Effector CD4-positive, alpha-beta T cell (primary cell): Measurements from ENCODE around the gene GAS2L1.

ENCODE experiments used
- DNase-seq: peaks from one replicate; pipeline ENCODE4 v3.0.0-alpha.2; 2020

The GAS2L1 gene

DNA sequence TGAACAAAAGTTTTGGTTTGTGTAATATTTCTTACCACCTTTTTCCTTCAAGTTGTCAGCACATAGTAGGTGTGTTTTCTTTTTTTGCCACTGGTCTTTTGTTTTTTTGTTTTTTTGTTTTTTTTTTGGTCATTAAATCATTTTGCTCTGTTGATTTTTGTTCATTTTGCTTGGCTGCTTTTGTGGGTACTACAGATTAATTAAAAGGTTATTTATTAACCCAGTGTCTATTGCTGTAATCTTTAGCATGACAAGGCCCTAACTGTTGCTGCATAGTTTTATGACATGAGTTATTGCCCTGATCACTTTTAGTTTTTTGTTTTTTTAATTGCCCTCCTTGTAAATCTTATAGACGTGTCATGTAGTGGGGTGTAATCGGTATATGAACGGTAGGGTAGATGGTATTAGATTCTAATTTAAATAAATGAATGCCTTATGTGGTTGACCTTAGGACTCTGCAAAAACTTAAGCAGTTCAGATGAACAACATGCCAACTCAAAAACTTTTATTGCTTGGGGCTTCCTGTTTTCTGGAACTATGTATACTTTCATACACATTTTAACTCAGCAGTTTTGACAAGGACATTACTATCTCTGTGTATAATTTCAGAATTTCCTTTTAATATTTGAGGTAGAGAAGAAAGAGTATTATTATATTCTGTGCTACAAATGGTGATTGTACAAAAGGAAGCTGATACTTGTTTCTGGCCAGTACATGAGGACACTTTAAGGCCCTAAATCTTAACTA, 30.5 kb upstream of the GAS2L1 start:
- no peak for DNase-seq

- DNase-seq, result no peak
These were observed 28.5 kb upstream of the GAS2L1 start for GRCh38 chr22:29277927-29278326.

DNA sequence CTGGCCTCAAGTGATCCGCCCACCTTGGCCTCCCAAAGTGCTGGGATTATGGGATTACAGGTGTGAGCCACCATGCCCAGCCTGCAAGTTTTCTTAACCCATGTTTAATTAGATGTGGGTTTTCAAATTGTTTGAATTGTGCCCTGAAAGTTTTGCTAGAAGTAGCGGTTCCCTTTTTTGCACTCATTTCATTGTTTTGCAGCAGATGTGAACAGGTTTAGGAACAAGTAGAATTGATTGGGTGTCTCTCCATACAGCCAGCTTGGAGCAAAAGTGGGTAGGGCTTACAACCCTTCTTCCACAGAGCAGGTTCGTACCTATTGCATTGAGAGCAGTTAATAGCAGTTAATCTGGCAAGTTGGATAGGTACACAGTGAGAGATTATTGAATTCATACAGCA, 22.3 kb upstream of the GAS2L1 start:
- no peak for DNase-seq

GRCh38 chr22:29288837-29289236, 17.6 kb upstream of the GAS2L1 start:
- DNase-seq, result no peak

GRCh38 chr22:29290061-29290460, 16.4 kb upstream of the GAS2L1 start:
- no peak for DNase-seq

DNA sequence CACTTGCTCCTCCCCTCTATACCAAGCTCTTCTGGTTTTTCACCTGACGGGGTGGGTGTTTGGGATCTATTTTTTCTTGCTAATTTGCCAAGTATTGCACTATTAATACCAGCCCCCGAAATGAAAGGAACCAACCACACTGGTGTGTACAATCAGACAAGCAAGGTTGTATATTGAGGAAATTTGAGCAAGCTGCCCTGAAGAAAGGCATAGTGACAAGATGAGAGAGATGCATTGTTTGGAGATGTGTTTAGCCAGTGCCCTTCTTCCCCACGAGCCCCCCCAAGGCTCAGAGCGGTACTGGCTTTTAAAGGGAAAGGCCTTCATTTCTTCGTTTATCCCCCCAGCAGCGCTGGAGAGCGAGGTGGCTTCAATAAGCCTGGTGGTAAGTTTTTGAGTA, 15.2 kb upstream of the GAS2L1 start:
- no peak for DNase-seq

GRCh38 chr22:29292379-29292778, 14.1 kb upstream of the GAS2L1 start:
- DNase-seq, result no peak

GRCh38 chr22:29298641-29299040, 7.8 kb upstream of the GAS2L1 start:
- no peak for DNase-seq

DNA sequence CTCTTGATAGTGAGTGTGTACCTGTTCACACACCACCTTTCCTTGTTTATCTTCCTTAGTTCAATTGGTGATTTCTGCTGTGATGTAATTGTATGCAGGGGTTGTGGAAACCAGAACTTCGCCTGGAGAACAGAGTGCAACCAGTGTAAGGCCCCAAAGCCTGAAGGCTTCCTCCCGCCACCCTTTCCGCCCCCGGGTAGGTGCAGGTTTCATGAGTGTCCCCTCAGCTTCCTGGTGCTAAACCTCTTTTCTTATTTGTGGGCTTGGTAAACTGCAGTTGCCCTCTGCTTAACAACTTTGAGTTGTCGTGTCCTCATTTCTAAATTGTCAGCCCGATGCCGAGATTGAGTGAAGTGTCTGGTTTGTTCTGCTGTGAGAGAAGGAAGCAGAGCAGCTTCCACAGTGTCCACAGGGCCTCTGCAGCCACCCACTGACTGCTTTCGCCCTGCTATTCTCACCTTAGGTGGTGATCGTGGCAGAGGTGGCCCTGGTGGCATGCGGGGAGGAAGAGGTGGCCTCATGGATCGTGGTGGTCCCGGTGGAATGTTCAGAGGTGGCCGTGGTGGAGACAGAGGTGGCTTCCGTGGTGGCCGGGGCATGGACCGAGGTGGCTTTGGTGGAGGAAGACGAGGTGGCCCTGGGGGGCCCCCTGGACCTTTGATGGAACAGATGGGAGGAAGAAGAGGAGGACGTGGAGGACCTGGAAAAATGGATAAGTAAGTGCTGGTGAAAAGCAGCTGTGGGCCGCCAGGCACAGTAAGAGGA, 7.1 kb upstream of the GAS2L1 start:
- no peak for DNase-seq

- DNase-seq, result no peak
These were observed 6.0 kb upstream of the GAS2L1 start for GRCh38 chr22:29300467-29300806.

DNA sequence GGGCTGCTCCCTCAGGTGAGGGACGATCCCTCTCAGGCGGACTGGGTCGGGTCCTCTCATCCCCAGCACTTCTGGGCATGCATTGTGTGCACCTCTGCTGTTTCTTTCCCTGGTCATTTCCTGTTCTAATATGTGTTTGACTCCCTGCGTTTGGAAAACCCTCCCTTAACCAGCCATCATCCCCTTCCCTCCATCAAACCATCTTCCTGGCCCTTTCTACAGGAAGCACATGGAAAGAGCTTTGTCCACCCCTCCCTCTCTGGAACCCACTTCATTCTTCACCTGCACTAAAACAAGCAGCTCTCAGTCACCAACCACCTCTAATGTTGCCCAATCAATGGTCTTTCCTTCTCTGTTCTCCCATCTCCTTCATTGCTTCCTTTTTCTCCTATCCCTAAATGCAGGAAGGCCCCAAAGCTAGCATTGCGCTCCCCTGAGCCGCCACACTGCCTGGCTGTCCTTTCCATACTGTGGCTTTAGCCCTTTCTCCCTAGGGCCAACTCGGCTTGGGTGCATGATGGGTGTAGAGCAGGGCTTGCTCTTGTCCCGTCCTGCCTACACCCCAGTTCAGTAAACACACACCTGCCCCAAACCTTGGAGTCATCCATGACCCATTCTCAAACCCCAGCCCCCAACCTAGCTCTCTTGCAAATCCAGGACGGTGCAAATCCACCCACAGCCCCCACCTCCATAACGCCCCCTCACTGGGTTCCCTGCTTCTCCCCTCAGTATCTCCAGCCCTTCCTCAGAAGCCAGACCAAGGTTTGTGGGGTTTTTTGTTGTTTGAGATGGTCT, 5.4 kb upstream of the GAS2L1 start:
- no peak for DNase-seq

- no peak for DNase-seq
These were observed 4.6 kb upstream of the GAS2L1 start for GRCh38 chr22:29301716-29302401.

GRCh38 chr22:29302402-29302680, 4.1 kb upstream of the GAS2L1 start:
- no peak for DNase-seq

- no peak for DNase-seq
These were observed 3.6 kb upstream of the GAS2L1 start for GRCh38 chr22:29302681-29303465.

DNA sequence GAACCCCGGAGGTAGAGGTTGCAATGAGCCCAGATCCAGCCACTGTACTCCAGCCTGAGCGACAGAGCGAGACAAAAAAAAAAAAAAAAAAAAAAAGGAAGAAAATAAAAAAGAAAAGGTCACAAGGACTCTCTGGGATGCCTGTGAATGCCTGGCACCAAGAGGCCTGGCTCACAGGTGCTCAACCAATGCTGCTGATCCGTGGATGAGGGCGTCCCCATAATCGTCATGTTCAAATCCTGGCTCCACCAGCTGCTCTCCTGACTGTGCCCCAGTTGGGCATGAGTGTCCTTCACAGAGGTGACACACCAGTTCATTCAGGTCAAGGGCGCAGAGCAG, 645 bp upstream of the GAS2L1 start:
- DNase-seq, result no peak

DNA sequence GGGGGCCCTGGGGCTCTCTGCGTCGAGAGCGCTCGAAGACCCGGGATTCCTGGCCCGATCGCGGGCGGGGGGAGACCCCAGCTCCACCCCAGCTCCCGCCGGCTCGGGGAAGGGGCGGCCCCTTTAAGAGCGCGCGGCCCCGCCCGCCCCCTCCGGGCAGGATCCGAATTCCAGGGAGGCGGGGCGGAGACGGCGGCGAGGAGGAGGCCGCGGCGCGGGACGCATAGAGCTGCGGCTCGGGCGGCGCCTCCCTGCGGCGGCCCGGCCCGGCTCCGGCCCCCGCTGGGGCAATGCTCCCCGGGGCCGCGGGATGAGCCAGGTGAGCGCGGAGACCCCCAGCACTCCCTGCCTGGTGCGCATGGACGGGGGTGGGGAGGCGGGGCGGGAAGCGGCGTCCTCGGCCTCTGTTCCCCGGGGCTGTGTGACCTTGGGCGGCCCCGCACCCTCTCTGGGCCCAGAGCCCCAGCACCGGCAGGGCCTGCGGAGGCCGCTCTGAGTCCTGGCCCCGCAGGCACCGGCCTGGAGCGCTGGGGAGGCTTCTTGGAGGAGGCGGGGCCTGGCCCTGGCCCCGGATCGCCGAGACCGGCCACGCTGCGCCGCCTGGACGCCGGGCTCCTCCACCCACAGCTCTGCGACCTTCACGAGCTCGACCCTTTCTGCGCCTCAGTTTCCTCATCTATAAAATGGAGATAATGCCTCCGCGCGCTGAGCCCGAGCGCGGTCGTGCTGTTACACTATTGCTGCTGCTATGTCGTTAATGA, 565 bp downstream of the GAS2L1 start:
- DNase-seq, result no peak

GRCh38 chr22:29307596-29308147, 1.2 kb downstream of the GAS2L1 start:
- DNase-seq, result no peak

DNA sequence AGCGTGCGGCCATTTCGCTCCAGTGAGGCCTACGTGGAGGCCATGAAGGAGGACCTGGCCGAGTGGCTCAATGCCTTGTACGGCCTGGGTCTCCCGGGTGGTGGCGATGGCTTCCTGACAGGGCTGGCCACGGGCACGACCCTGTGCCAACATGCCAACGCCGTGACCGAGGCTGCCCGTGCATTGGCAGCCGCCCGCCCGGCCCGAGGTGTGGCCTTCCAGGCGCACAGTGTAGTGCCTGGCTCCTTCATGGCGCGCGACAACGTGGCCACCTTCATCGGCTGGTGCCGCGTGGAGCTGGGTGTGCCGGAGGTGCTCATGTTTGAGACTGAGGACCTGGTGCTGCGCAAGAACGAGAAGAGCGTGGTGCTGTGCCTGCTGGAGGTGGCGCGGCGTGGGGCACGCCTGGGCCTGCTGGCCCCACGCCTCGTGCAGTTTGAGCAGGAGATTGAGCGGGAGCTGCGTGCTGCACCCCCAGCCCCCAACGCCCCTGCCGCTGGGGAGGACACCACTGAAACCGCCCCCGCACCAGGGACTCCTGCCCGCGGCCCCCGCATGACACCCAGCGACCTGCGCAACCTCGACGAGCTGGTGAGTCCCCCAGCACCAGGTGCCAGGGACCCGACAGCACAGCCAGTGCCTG, 1.8 kb downstream of the GAS2L1 start:
- no peak for DNase-seq

DNA sequence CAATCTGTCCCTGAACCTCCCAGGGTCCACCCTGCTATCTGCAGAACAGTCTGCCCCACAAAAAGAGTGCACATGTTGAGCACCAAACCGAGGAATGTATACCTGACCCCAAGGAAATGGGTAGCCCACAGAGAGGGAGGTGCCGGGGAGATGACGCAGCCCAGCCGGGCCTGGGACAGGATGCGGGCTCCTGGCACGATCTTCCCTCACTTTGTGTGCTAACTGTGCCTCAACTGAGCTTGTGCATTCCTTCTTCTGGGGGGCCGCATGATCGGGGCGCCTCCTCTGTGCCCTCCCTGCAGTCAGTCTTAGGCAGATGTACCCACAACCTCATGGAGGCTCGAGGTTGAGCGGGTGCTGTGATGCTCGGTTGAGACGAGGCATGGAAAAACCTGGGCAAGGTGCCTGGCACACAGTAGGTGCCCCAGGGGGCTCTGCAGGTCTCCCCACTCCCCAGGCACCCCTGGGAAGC, 2.4 kb downstream of the GAS2L1 start:
- DNase-seq, result no peak

DNA sequence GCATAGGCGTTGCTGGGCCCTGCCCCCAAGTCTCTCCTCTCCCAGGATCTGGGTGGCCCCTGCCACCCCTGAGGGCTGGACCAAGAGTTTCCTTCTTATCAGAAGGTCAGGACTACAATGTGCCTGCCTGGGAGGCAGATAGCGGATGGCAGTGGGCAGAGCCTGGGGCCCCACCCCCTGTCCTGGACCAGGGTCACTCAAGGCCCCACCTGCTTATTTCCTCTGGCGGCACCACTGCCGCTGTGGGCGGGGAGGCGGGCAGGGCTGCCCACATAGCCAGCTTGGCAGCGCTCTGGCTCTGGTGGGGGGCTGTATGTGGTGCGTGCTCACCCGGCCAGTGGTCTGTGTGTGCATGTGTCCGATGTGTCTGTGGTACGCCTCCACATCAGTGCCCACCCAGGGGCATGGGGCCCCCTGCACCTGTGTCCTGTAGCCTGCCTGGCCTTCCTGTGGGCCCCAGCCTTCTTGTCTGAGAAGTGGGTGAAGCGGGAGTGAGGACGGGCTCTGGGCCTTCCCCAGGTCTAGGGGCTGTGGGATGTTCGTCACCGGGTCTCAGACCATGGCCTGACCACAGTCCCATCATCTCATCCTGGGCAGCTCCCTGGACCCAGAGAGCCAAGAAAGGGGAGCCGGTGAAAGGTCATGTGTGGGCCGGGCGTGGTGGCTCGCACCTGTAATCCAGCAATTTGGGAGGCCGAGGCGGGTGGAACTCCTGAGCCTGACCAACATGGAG, 3.0 kb downstream of the GAS2L1 start:
- DNase-seq, result no peak
